Measurements from ENCODE around the gene KDM6B.

The KDM6B gene

DNA sequence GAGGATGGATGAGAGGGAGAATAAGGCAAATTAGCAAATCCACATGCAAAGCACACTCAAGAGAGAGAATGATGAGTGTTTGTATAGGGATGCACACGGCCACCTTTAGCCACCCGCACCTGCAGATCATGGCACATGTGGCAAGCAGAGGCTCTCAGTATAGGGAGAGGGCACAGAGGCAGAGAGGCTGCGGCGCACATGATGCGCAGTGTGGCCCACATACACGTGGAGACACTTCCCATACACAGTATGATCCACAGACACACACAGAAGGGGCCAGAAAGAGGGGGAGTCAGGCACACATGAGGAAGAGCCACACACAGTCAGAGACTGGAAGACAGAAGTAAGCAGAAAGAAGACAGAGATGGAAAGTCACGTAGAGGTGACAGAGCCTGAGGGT lies 48.1 kb downstream of the KDM6B start:
- DNase-seq: no peak

DNA sequence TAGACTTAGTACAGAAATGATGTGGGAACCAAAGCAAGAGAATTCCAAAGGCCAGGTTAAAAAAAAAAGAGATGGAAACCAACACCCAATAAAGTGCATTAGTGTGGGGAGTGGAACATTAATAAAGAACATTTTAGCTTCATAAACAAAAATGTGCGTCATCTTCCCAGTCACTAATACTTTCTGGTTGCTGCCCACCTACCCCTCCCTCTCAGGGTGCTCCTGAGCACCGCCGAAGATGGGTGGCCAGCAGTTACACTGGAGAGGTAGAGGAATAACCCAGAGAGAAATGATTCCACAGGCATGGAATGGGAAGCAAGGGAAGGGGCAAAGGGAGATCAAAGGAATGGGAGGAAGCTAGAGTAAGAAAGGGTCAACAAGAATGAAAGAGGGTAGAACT lies 48.6 kb downstream of the KDM6B start:
- no peak for DNase-seq
